Smooth muscle cell (in vitro differentiated cells): ENCODE results near the gene FPR2. TPM values are rescaled to one million over a fixed set of nuclear protein-coding genes. Genes with fewer than 3 reads are reported as not detected.

ENCODE experiments used
- DNase-seq: peaks from one replicate; lab custom pipeline; 2025; ENCODE audit not compliant: unreplicated experiment; lab: John Stamatoyannopoulos, UW
- H2AFZ ChIP-seq: fragments of 200-600 bp; sonication (generic); 2 replicates; pipeline ENCODE4 v1.6.0; 2016; ENCODE audit warnings: antibody characterized with exemption, low read depth, mild to moderate bottlenecking
- H3F3A ChIP-seq: fragments of 200-600 bp; sonication (generic); 2 replicates; pipeline ENCODE4 v1.6.0; 2017; ENCODE audit warnings: antibody characterized with exemption, low read depth
- H3K27ac ChIP-seq: fragments of 200-600 bp; sonication (generic); 2 replicates; pipeline ENCODE4 v1.5.1; 2016; ENCODE audit warnings: low read depth, mild to moderate bottlenecking
- H3K27me3 ChIP-seq: fragments of 200-600 bp; sonication (generic); 2 replicates; pipeline ENCODE4 v1.6.1; 2016; ENCODE audit warnings: low read depth, mild to moderate bottlenecking
- H3K36me3 ChIP-seq: fragments of 200-600 bp; sonication (generic); 2 replicates; pipeline ENCODE4 v1.5.1; 2016; ENCODE audit warnings: low read depth
- H3K4me1 ChIP-seq: fragments of 200-600 bp; sonication (generic); 2 replicates; pipeline ENCODE4 v1.5.1; 2016; ENCODE audit warnings: low read depth
- H3K4me2 ChIP-seq: fragments of 200-600 bp; sonication (generic); 2 replicates; pipeline ENCODE4 v1.6.0; 2016; ENCODE audit warnings: mild to moderate bottlenecking
- H3K4me3 ChIP-seq: fragments of 200-600 bp; sonication (generic); 2 replicates; pipeline ENCODE4 v1.5.1; 2016; ENCODE audit warnings: mild to moderate bottlenecking
- H3K79me2 ChIP-seq: fragments of 200-600 bp; sonication (generic); 2 replicates; pipeline ENCODE4 v1.6.0; 2016; ENCODE audit warnings: low read depth, mild to moderate bottlenecking
- H3K9ac ChIP-seq: fragments of 200-600 bp; sonication (generic); 2 replicates; pipeline ENCODE4 v1.6.0; 2016; ENCODE audit warnings: low read depth
- H3K9me3 ChIP-seq: fragments of 200-600 bp; sonication (generic); replicated peaks from 2 replicates; pipeline ENCODE4 v1.5.1; 2016; ENCODE audit warnings: low read depth
- H4K20me1 ChIP-seq: fragments of 200-600 bp; sonication (generic); 2 replicates; pipeline ENCODE4 v1.6.0; 2016; ENCODE audit warnings: low read depth
- CTCF ChIP-seq: fragments of 200-600 bp; sonication (generic); IDR thresholded peaks from 2 replicates; pipeline ENCODE4 v1.5.1; 2017; ENCODE audit warnings: borderline replicate concordance, mild to moderate bottlenecking, antibody characterized with exemption; ENCODE audit not compliant: insufficient read depth, poor library complexity, severe bottlenecking
- WGBS: methylation state at CpG from one replicate; pipeline ENCODE4 v1.1.7; 2016; ENCODE audit warnings: low lambda C conversion rate; 5-methylcytosine and 5-hydroxymethylcytosine counted together
- polyA plus RNA-seq: library from polyadenylated mRNA; unstranded; fragments of >200 nt; fragmentation: Nextera tagmentation; extraction: Ambion mirVana; gene quantifications from 2 replicates; pipeline ENCODE4 v1.2.1, GENCODE V29; 2016
- total RNA-seq: library from RNA; depleted of rRNA; stranded (reverse); fragments of >200 nt; gene quantifications from 2 replicates; pipeline ENCODE4 v1.2.3, GENCODE V29; 2014

Gene FPR2
- total and polyA plus RNA-seq, 2 experiments from 2014 or later: not detected

- H3K27ac ChIP-seq: no peak overlapping the region
- H3K9me3 ChIP-seq: no peaks in the 10 kb centered on the region
- no peaks in the 10 kb centered on the region for H3F3A ChIP-seq
- H4K20me1 ChIP-seq: no peaks in the 10 kb centered on the region
- no peaks in the 10 kb centered on the region for H3K36me3 ChIP-seq
- TF ChIP-seq CTCF: no peak
- 96% methylated on average over 13 of the region's 13 CpGs for WGBS
- no peak overlapping the region for H2AFZ ChIP-seq
- H3K9ac ChIP-seq: no peak overlapping the region
- H3K4me3 ChIP-seq: no peak overlapping the region
- no peak overlapping the region for H3K4me2 ChIP-seq
- no peaks in the 10 kb centered on the region for H3K4me1 ChIP-seq
- no peaks in the 10 kb centered on the region for H3K79me2 ChIP-seq
- no peak for DNase-seq
- no peaks in the 10 kb centered on the region for H3K27me3 ChIP-seq
These were observed 38.9 kb downstream of the FPR2 start for GRCh38 chr19:51799774-51800472.

- no peaks in the 10 kb centered on the region for H3K27me3 ChIP-seq
- H3K36me3 ChIP-seq: no peaks in the 10 kb centered on the region
- H3K9ac ChIP-seq: no peak overlapping the region
- H3K4me2 ChIP-seq: no peak overlapping the region
- TF ChIP-seq CTCF: no peak
- H4K20me1 ChIP-seq: no peaks in the 10 kb centered on the region
- H3K4me1 ChIP-seq: no peaks in the 10 kb centered on the region
- H3K9me3 ChIP-seq: no peaks in the 10 kb centered on the region
- no peaks in the 10 kb centered on the region for H3F3A ChIP-seq
- H3K79me2 ChIP-seq: no peaks in the 10 kb centered on the region
- DNase-seq: no peak
- H3K27ac ChIP-seq: no peak overlapping the region
- 86% methylated on average over 7 of the region's 7 CpGs for WGBS
- no peak overlapping the region for H3K4me3 ChIP-seq
- H2AFZ ChIP-seq: no peak overlapping the region
These were observed 39.7 kb downstream of the FPR2 start for GRCh38 chr19:51800473-51801244.

GRCh38 chr19:51802775-51803174 lies 41.8 kb downstream of the FPR2 start:
- Histone ChIP-seq H4K20me1 (no peaks in the 10 kb centered on the region), H3K27ac (no peak overlapping the region), H3K79me2 (no peaks in the 10 kb centered on the region), H3K27me3 (no peaks in the 10 kb centered on the region), H3K4me1 (no peaks in the 10 kb centered on the region), H3K9ac (no peak overlapping the region), H3K4me3 (no peak overlapping the region), H3K9me3 (no peaks in the 10 kb centered on the region), H2AFZ (no peak overlapping the region), H3K36me3 (no peaks in the 10 kb centered on the region), H3K4me2 (no peak overlapping the region), H3F3A (no peaks in the 10 kb centered on the region)
- WGBS: 68% methylated on average over 2 of the region's 2 CpGs
- TF ChIP-seq CTCF: no peak
- DNase-seq: no peak
